HEK293T (cell line): ENCODE results near the gene MR1.

ENCODE experiments used
- CTCF ChIA-PET: fragments of 350-600 bp; formaldehyde crosslinking; extraction: SDS; loops from one replicate; lab custom pipeline; 2021; ENCODE audit warnings: antibody characterized with exemption, inconsistent platforms; lab: Yijun Ruan, JAX
- POLR2A ChIA-PET: fragments of 350-600 bp; formaldehyde crosslinking; extraction: SDS; loops from one replicate; lab custom pipeline; 2020; ENCODE audit warnings: antibody characterized with exemption, inconsistent platforms; lab: Yijun Ruan, JAX
- DNase-seq: peaks from one replicate; pipeline ENCODE4 v3.0.0; 2012; ENCODE audit warnings: mixed read lengths; ENCODE audit errors: extremely low spot score
- ARNT ChIP-seq: fragments of 450-650 bp; IDR thresholded peaks from 2 replicates; pipeline ENCODE4 v1.6.1; 2017; ENCODE audit warnings: mild to moderate bottlenecking
- BHLHE40 ChIP-seq: fragments of 450-650 bp; IDR thresholded peaks from 2 replicates; pipeline ENCODE4 v1.6.1; 2016; ENCODE audit warnings: mild to moderate bottlenecking, moderate library complexity, borderline replicate concordance
- CTBP1 ChIP-seq: fragments of 450-650 bp; IDR thresholded peaks from 2 replicates; pipeline ENCODE4 v1.6.1; 2016; ENCODE audit warnings: borderline replicate concordance
- ELF4 ChIP-seq: fragments of 450-650 bp; IDR thresholded peaks from 2 replicates; pipeline ENCODE4 v1.6.1; 2017; ENCODE audit warnings: antibody characterized with exemption
- FOXA1 ChIP-seq: fragments of 450-650 bp; IDR thresholded peaks from 2 replicates; pipeline ENCODE4 v1.6.1; 2016; ENCODE audit warnings: mild to moderate bottlenecking
- FOXK2 ChIP-seq: fragments of 450-650 bp; IDR thresholded peaks from 2 replicates; pipeline ENCODE4 v1.6.1; 2016; ENCODE audit warnings: mild to moderate bottlenecking
- FOXM1 ChIP-seq: fragments of 450-650 bp; IDR thresholded peaks from 2 replicates; pipeline ENCODE4 v1.6.1; 2017; ENCODE audit warnings: mild to moderate bottlenecking, borderline replicate concordance
- HDGF ChIP-seq: fragments of 450-650 bp; IDR thresholded peaks from 2 replicates; pipeline ENCODE4 v1.6.1; 2017; ENCODE audit warnings: antibody characterized with exemption, borderline replicate concordance
- L3MBTL2 ChIP-seq: fragments of 450-650 bp; conservative IDR thresholded peaks from 2 replicates; pipeline ENCODE4 v1.6.1; 2016; ENCODE audit warnings: mild to moderate bottlenecking
- LEF1 ChIP-seq: fragments of 450-650 bp; IDR thresholded peaks from 2 replicates; pipeline ENCODE4 v1.6.1; 2017; ENCODE audit warnings: mild to moderate bottlenecking, borderline replicate concordance
- NFRKB ChIP-seq: fragments of 450-650 bp; IDR thresholded peaks from 2 replicates; pipeline ENCODE4 v1.6.1; 2016; ENCODE audit warnings: mild to moderate bottlenecking, moderate library complexity
- PKNOX1 ChIP-seq: fragments of 450-650 bp; IDR thresholded peaks from 2 replicates; pipeline ENCODE4 v1.6.1; 2016
- SP1 ChIP-seq: fragments of 450-650 bp; IDR thresholded peaks from 2 replicates; pipeline ENCODE4 v1.6.1; 2017
- SUZ12 ChIP-seq: fragments of 450-650 bp; IDR thresholded peaks from 2 replicates; pipeline ENCODE4 v1.6.1; 2016; ENCODE audit warnings: mild to moderate bottlenecking
- TARDBP ChIP-seq: fragments of 450-650 bp; IDR thresholded peaks from 2 replicates; pipeline ENCODE4 v1.6.1; 2016
- ZNF384 ChIP-seq: fragments of 450-650 bp; IDR thresholded peaks from 2 replicates; pipeline ENCODE4 v1.6.1; 2016

Gene MR1

GRCh38 chr1:181087400-181087901, 53.7 kb downstream of the MR1 start:
- no peak for TF ChIP-seq ZNF384
- no peak for TF ChIP-seq L3MBTL2
- no peak for TF ChIP-seq CTBP1
- no peak for TF ChIP-seq LEF1
- TF ChIP-seq SUZ12: no peak
- no peak for TF ChIP-seq FOXK2
- no peak for TF ChIP-seq BHLHE40
- TF ChIP-seq NFRKB: no peak
- DNase-seq: no peak
- ChIA-PET CTCF (interaction anchor here (0.6 kb wide), 1 partner anchor 21 kb away, joined by 5 read pairs; no protein-coding TSS in a partner anchor), POLR2A (interaction anchor here (0.7 to 3.8 kb wide), 2 partner anchors 20 to 585 kb away, joined by 3 to 13 read pairs; partner anchors contain the start of gene ACBD6)

- POLR2A ChIA-PET: interaction anchor here (0.6 to 4.1 kb wide), 14 partner anchors 9 to 586 kb away, joined by 3 to 33 read pairs (median 6); partner anchors contain the start of gene ACBD6
These were observed 54.6 kb downstream of the MR1 start, which contains the start of gene IER5 for GRCh38 chr1:181088079-181089016. TSS of gene IER5 (plus strand) at chr1:181088700. CDS start at chr1:181088903, 203 bp downstream.

GRCh38 chr1:181089017-181089675, 55.4 kb downstream of the MR1 start:
- TF ChIP-seq LEF1 (0 out of 2 replicates have a peak, but pooled peaks have one; percentile 71), ZNF384 (no peak)
- no peak for DNase-seq
- ChIA-PET CTCF (interaction anchor here (1.4 kb wide), 1 partner anchor 47 kb away, joined by 4 read pairs; no protein-coding TSS in a partner anchor), POLR2A (interaction anchor here (0.6 to 4.1 kb wide), 13 partner anchors 10 to 52 kb away, joined by 3 to 33 read pairs (median 8); no protein-coding TSS in a partner anchor)

More at GRCh38 chr1:181088079-181089016, 54.6 kb downstream of the MR1 start, which contains the start of gene IER5:
- TF ChIP-seq FOXM1 (peak; percentile 90), FOXK2 (no peak), ZNF384 (no peak), L3MBTL2 (peak; percentile 89), ELF4 (peak; percentile 92), NFRKB (no peak), SUZ12 (no peak), SP1 (no peak), LEF1 (no peak), ARNT (no peak), BHLHE40 (no peak), HDGF (no peak), FOXA1 (no peak), CTBP1 (no peak), TARDBP (no peak), PKNOX1 (peak; percentile 92)
- DNase-seq: peak; percentile 97
- CTCF ChIA-PET: interaction anchor here (0.6 kb wide), 1 partner anchor 22 kb away, joined by 5 read pairs; no protein-coding TSS in a partner anchor

- TF ChIP-seq L3MBTL2 (peak; percentile 23; the same call in 1 of the 2 replicates), LEF1 (no peak), TARDBP (no peak), CTBP1 (0 out of 2 replicates have a peak, but pooled peaks have one; percentile 9)
- POLR2A ChIA-PET: interaction anchor here (0.7 to 4.1 kb wide), 17 partner anchors 9 to 51 kb away, joined by 3 to 33 read pairs (median 5); no protein-coding TSS in a partner anchor
- CTCF ChIA-PET: interaction anchor here (1.2 to 3.0 kb wide), 3 partner anchors 46 to 52 kb away, joined by 3 to 21 read pairs (median 4); no protein-coding TSS in a partner anchor
- DNase-seq: no peak
These were observed 56.1 kb downstream of the MR1 start for GRCh38 chr1:181089676-181090544.

GRCh38 chr1:181090641-181091126, 56.9 kb downstream of the MR1 start:
- DNase-seq: no peak
- TF ChIP-seq FOXK2: no peak
- no peak for TF ChIP-seq SUZ12
- TF ChIP-seq SP1: no peak
- ChIA-PET POLR2A (interaction anchor here (0.7 to 4.1 kb wide), 10 partner anchors 9 to 51 kb away, joined by 3 to 33 read pairs (median 5); no protein-coding TSS in a partner anchor), CTCF (interaction anchor here (0.7 to 3.0 kb wide), 5 partner anchors 11 to 69 kb away, joined by 3 to 21 read pairs (median 3); no protein-coding TSS in a partner anchor)
